GM12891 (cell line): ENCODE measurements around the gene ARMH3.

Experiments
- POLR2A ChIP-seq: IDR thresholded peaks from 2 replicates; pipeline ENCODE4 v1.6.1; 2011; ENCODE audit warnings: low read depth, low read length, control low read depth
- POLR2AphosphoS5 ChIP-seq: IDR thresholded peaks from 2 replicates; pipeline ENCODE4 v1.6.1; 2011; ENCODE audit warnings: low read depth, low read length, control low read depth
- POU2F2 ChIP-seq: IDR thresholded peaks from 2 replicates; pipeline ENCODE4 v1.6.1; 2011; ENCODE audit warnings: low read depth, mild to moderate bottlenecking, control low read depth, low read length, moderate library complexity
- SPI1 ChIP-seq: IDR thresholded peaks from 2 replicates; pipeline ENCODE4 v1.6.1; 2011; ENCODE audit warnings: low read depth, low read length, control low read depth
- TAF1 ChIP-seq: IDR thresholded peaks from 2 replicates; pipeline ENCODE4 v1.6.1; 2011; ENCODE audit warnings: low read depth, low read length, control low read depth

DNA sequence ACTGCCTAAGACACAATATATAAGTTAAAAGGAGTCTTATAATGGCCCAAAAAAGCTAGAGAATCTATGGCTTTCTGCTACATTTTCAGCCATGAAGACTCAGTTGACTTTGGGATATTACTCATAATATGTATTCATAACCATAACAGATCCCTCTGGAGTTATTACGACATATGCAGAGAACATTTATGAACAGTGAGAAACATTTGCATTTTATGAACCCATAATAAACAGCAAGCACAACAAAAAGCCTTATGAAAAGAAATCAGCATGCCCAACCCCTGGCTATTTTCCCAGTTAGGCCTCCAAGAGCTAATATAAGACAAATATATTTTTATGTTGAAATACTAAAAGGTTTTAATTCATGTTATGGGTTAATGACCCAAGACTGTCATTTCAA is 52.4 kb downstream of the ARMH3 start:
- no peak for TF ChIP-seq POLR2A
- TF ChIP-seq POLR2AphosphoS5: no peak
- TF ChIP-seq TAF1: no peak
- no peak for TF ChIP-seq SPI1
- no peak for TF ChIP-seq POU2F2
